Breast epithelium (tissue), 4 donors: ENCODE measurements around the gene TPGS2. TPM values are rescaled to one million over a fixed set of nuclear protein-coding genes. Genes with fewer than 3 reads are reported as not detected.

ENCODE experiments used
- DNase-seq, 2 donors: peaks; one replicate each; pipeline ENCODE4 v3.0.0-alpha.2; 2019; ENCODE audit warnings: low spot score in 2 of 2
- H3K27ac ChIP-seq, 2 donors: fragments of 200-600 bp; sonication (generic) in 1 of 2; one replicate each; pipeline ENCODE4 v1.5.1; 2016 to 2019; ENCODE audit warnings: mild to moderate bottlenecking in 1 of 2
- H3K27me3 ChIP-seq, 2 donors: fragments of 200-600 bp; sonication (generic) in 1 of 2; one replicate each; pipeline versions ENCODE4 v1.5.1 to v1.6.0; 2017 to 2019; ENCODE audit warnings: control low read depth in 1 of 2, mild to moderate bottlenecking in 1 of 2
- H3K36me3 ChIP-seq: fragments of 200-600 bp; one replicate; pipeline ENCODE4 v1.5.1; 2019
- H3K4me1 ChIP-seq, 2 donors: fragments of 200-600 bp; sonication (generic); one replicate each; pipeline ENCODE4 v1.5.1; 2016 to 2019; ENCODE audit warnings: control low read depth in 1 of 2
- H3K4me3 ChIP-seq, 3 donors: fragments of 200-600 bp; sonication (generic); 1 replicate in 2 of 3; 2 replicates in 1 of 3; pipeline ENCODE4 v1.5.1; 2016 to 2019; ENCODE audit warnings: mild to moderate bottlenecking in 3 of 3, moderate library complexity in 2 of 3
- H3K9me3 ChIP-seq, 2 donors: fragments of 200-600 bp; sonication (generic) in 1 of 2; one replicate each; pipeline ENCODE4 v1.5.1; 2016 to 2019; ENCODE audit warnings: control low read depth in 1 of 2
- POLR2A ChIP-seq: fragments of 450-650 bp; IDR thresholded peaks from one replicate; pipeline ENCODE4 v1.6.1; 2016; ENCODE audit warnings: antibody characterized with exemption, mild to moderate bottlenecking, moderate library complexity
- POLR2AphosphoS5 ChIP-seq, 3 donors: sonication (generic); formaldehyde crosslinking; IDR thresholded peaks; one replicate each; pipeline ENCODE4 v1.6.1; 2017; ENCODE audit warnings: antibody characterized with exemption in 3 of 3
- intact Hi-C: fragments of 100-400 bp; cut with DNase I; formaldehyde crosslinking; loops from one replicate; pipeline ENCODE4 v1.15.1; 2023; ENCODE audit warnings: low total_unique reads
- total RNA-seq, 3 donors: library from RNA; depleted of rRNA; stranded (reverse); fragments of >200 nt; gene quantifications; one replicate each; pipeline ENCODE4 v1.1.0, GENCODE V29; 2016
- TF ChIP-seq, protein P1 (sequence below), 3 donors: fragments of 450-650 bp; IDR thresholded peaks; one replicate each; pipeline ENCODE4 v1.5.1; 2016 to 2017; ENCODE audit warnings: antibody characterized with exemption in 3 of 3, mild to moderate bottlenecking in 3 of 3, moderate library complexity in 3 of 3

The TPGS2 gene
- total RNA-seq, 3 donors from 2014 or later, result 70.8 to 98.7 (median 91.8) TPM

DNA sequence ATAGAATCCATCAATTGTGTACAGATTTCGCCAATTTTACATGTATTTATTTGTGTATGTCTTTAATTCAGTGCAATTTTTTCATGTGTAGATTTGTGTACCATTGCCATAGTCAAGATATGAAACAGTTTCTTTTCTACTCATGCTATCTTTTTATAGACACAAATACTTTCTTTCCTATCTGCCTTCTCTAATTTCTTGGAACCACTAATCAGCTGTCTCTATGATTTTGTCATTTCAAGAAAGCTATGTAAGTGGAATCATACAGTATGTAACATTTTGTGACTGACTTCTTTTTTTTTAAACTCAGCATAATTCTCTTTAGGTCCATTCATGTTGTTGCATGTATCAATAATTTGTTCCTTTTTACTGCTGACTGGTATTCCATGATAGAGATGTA lies 33.4 kb upstream of the TPGS2 start:
- H3K36me3 ChIP-seq, result no peaks in the 10 kb centered on the region
- H3K27ac ChIP-seq, result no peak overlapping the region
- H3K9me3 ChIP-seq, result no peaks in the 10 kb centered on the region
- intact Hi-C loops, result no loop called here
- H3K27me3 ChIP-seq, result no peaks in the 10 kb centered on the region
- no peak for TF ChIP-seq POLR2A
- TF ChIP-seq, protein P1, sequence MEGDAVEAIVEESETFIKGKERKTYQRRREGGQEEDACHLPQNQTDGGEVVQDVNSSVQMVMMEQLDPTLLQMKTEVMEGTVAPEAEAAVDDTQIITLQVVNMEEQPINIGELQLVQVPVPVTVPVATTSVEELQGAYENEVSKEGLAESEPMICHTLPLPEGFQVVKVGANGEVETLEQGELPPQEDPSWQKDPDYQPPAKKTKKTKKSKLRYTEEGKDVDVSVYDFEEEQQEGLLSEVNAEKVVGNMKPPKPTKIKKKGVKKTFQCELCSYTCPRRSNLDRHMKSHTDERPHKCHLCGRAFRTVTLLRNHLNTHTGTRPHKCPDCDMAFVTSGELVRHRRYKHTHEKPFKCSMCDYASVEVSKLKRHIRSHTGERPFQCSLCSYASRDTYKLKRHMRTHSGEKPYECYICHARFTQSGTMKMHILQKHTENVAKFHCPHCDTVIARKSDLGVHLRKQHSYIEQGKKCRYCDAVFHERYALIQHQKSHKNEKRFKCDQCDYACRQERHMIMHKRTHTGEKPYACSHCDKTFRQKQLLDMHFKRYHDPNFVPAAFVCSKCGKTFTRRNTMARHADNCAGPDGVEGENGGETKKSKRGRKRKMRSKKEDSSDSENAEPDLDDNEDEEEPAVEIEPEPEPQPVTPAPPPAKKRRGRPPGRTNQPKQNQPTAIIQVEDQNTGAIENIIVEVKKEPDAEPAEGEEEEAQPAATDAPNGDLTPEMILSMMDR (IDR thresholded peaks at IDR 0.05), result no peak
- no peak for TF ChIP-seq POLR2AphosphoS5 (IDR thresholded peaks at IDR 0.05)
- no peak for DNase-seq
- no peaks in the 10 kb centered on the region for H3K4me1 ChIP-seq
- no peak overlapping the region for H3K4me3 ChIP-seq

- H3K4me1 ChIP-seq, result no peaks in the 10 kb centered on the region
- peaks cover 0 to 8% of the 10 kb centered on the region in 2 donors for H3K9me3 ChIP-seq
- H3K36me3 ChIP-seq, result no peaks in the 10 kb centered on the region
- H3K27ac ChIP-seq, result no peak overlapping the region
- TF ChIP-seq POLR2AphosphoS5 (IDR thresholded peaks at IDR 0.05) (no peak), POLR2A (no peak)
- TF ChIP-seq, protein P1 (IDR thresholded peaks at IDR 0.05), result no peak
- intact Hi-C loops, result no loop called here
- H3K27me3 ChIP-seq, result no peaks in the 10 kb centered on the region
- H3K4me3 ChIP-seq, result no peak overlapping the region
- DNase-seq, result no peak
Measured at GRCh38 chr18:36856815-36857214, 28.0 kb upstream of the TPGS2 start.

DNA sequence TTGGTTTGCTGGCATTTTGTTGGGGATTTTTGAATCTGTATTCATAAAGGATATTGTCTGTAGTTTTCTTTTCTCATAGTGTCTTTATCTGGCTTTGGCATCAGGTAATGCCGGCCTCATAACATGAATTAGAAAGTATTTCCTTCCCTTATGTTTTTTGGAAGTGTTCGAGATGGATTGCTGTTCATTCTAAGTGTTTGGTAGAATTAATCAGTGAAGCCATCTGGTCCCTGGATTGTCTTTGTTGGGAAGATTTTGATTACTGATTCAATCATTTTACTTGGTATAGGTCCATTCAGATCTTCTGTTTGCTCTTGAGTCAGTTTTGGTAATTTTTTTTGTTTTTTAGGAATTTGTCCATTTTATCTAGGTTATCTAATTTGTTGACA lies 22.4 kb upstream of the TPGS2 start:
- H3K27me3 ChIP-seq, result no peaks in the 10 kb centered on the region
- TF ChIP-seq, protein P1 (IDR thresholded peaks at IDR 0.05), result no peak
- TF ChIP-seq POLR2A (no peak), POLR2AphosphoS5 (IDR thresholded peaks at IDR 0.05) (no peak)
- H3K4me1 ChIP-seq, result no peaks in the 10 kb centered on the region
- peaks cover 0 to 8% of the 10 kb centered on the region in 2 donors for H3K9me3 ChIP-seq
- no peaks in the 10 kb centered on the region for H3K36me3 ChIP-seq
- no peak overlapping the region for H3K4me3 ChIP-seq
- H3K27ac ChIP-seq, result no peak overlapping the region
- DNase-seq, result no peak
- intact Hi-C loops, result no loop called here

DNA sequence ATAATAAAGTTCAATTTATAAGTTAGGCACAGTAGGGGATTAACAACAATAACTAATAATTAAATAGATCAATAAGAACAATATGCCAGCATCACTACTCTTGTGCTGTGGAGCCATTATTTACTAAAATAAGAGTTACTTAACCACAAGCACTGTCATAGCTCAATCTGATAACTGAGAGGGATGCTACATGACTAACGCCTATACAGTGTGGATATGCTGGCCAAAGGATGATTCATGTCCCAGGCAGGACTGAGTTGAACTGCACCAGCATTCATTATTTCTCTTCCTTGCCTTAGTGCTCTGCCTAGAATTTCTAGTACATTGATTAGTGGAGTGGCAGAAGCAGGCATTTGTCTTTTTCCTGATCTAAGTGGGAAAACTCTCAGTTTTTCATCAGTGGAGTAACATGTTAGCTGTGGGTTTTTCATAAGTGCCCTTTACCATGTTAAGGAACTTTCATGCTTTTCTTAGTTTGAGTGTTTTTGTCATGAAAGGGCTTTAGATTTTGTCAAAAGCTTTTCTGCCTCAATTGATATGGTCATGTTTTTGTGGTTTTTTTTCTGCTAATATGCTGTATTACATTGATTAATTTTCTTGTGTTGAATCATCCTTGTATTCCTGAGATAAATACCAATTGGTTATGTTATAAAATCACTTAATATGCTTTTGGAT lies 21.9 kb upstream of the TPGS2 start:
- H3K9me3 ChIP-seq, result peaks cover 0 to 8% of the 10 kb centered on the region in 2 donors
- intact Hi-C loops, result no loop called here

More for the DNA sequence above, 21.9 kb upstream of the TPGS2 start:
- H3K4me3 ChIP-seq, result no peak overlapping the region
- no peak for DNase-seq
- TF ChIP-seq POLR2A (no peak), POLR2AphosphoS5 (IDR thresholded peaks at IDR 0.05) (no peak)
- TF ChIP-seq, protein P1 (IDR thresholded peaks at IDR 0.05), result no peak
- no peak overlapping the region for H3K27ac ChIP-seq
- H3K36me3 ChIP-seq, result no peaks in the 10 kb centered on the region
- no peaks in the 10 kb centered on the region for H3K4me1 ChIP-seq
- no peaks in the 10 kb centered on the region for H3K27me3 ChIP-seq
